T-helper 9 cell (primary cell): ENCODE measurements around the gene TFEC.

ENCODE experiments used
- DNase-seq: peaks from one replicate; pipeline ENCODE4 v3.0.0-alpha.2; 2020

The TFEC gene

GRCh38 chr7:115920367-115920766 lies 110.2 kb downstream of the TFEC start:
- DNase-seq, result no peak

- no peak for DNase-seq
Observed at GRCh38 chr7:115914951-115915350, 115.6 kb downstream of the TFEC start.

- DNase-seq, result no peak
Observed at GRCh38 chr7:115911465-115911864, 119.1 kb downstream of the TFEC start.

GRCh38 chr7:115910541-115911164 lies 119.9 kb downstream of the TFEC start:
- DNase-seq, result no peak

GRCh38 chr7:115906731-115907130 lies 123.8 kb downstream of the TFEC start:
- DNase-seq, result no peak

GRCh38 chr7:115889669-115889984 lies 140.9 kb downstream of the TFEC start:
- DNase-seq, result no peak

- DNase-seq, result no peak
Observed at GRCh38 chr7:115888981-115889668, 141.4 kb downstream of the TFEC start.

GRCh38 chr7:115885550-115885949 lies 145.0 kb downstream of the TFEC start:
- DNase-seq, result no peak
